ENCODE measurements around the gene PTGIS. TPM values are rescaled to one million over a fixed set of nuclear protein-coding genes. Genes with fewer than 3 reads are reported as not detected.

PTGIS gene
- total RNA-seq: 1.5 and 23.2 TPM in 2 replicates

DNA sequence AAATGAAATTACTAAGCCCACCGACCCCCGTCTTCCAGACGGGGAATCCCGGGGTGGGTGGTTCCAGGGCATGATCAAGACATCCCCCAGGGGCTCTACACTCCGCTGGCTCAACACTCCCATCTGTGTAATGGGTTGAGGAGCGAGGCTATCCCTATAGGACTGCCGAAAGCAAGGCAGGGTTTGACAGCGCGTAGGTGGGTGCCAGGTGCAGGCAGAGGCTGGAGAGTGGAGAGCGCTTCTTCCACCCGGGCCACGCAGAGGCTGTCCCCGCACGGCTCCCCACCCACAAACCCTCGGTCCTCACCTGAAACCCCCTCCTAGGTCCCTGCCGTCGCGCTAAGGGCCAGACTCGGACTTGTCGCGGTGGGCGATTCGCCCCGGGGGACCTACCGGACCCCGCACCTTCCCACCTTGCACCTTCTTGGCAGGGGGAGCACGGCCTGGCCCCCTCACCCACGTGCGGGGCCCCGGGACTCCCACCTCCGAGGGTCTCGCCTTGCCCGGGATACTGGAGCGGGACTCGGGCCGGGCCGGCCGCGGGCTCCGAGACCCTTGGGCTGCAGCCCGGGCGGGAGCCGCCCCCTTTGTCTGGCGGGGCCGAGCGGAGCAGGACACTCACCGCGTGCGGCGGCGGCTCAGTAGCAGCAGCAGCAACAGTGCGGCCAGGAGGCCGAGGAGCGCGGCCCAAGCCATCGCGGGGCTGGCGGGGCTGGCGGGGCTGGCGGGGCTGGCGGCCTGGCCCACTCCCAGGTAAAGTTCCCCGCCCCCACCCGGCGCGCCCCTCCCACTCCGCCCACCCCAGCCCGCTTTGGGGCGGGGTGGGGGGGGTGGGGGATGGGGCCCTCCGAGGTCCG lies at the start of gene PTGIS:
TSS of gene PTGIS (minus strand) at position 717 of the 857 bp plus-strand sequence. CDS start at position 696, 21 bp downstream.

GRCh38 chr20:49482621-49483017 lies 85.3 kb downstream of the PTGIS start, which contains the start of gene KCNB1:
KCNB1 (minus strand) TSS chr20:49482668; CDS start chr20:49482480, 188 bp downstream.

Other genes with a start within 250 kb of the PTGIS start
- under 0.01 and 0.09 TPM in 2 replicates for gene KCNB1, start 85.5 kb downstream of the PTGIS start, total RNA-seq
- 54.8 and 58.8 TPM in 2 replicates for gene B4GALT5, start 145.7 kb upstream of the PTGIS start, total RNA-seq
- 6.8 and 8.0 TPM in 2 replicates for gene SLC9A8, start 244.7 kb upstream of the PTGIS start, total RNA-seq

All from endothelial cell of coronary artery (primary cell).